HCT116 (cell line): ENCODE data around the gene PRIMPOL. TPM values are rescaled to one million over a fixed set of nuclear protein-coding genes. Genes with fewer than 3 reads are reported as not detected.

Experiments used
- ATAC-seq: fragments of 200-7000 bp; cut with Tn5 transposase; 2 replicates; pipeline ENCODE4 v1.9.1; 2020; ENCODE audit warnings: mild to moderate bottlenecking, moderate library complexity
- BruUV-seq: library from RNA; stranded (reverse); fragments of 400-500 nt; replicated peaks from 2 replicates; lab custom pipeline; 2021; lab: Mats Ljungman, UMichigan
- CTCF ChIA-PET: fragments of 300-600 bp; sonication (Branson Sonifier 250); formaldehyde crosslinking; loops from one replicate; lab custom pipeline; 2021; ENCODE audit warnings: antibody characterized with exemption; lab: Charles Lee
- POLR2A ChIA-PET: fragments of 300-600, 350-600 bp; sonication (Branson Sonifier 250); formaldehyde crosslinking; loops from one replicate; lab custom pipeline; 2021; ENCODE audit warnings: antibody characterized with exemption; lab: Charles Lee
- RAD21 ChIA-PET, 2 experiments: fragments of 300-600 bp; sonication (Branson Sonifier 250); formaldehyde crosslinking; loops; one replicate each; lab custom pipeline; 2023; ENCODE audit warnings: low total read pairs in 2 of 2; ENCODE audit not compliant: uncharacterized antibody in 2 of 2, unreplicated experiment in 2 of 2, low non-redundant PET in 1 of 2; lab: Charles Lee
- DNase-seq: peaks from one replicate; pipeline ENCODE4 v3.0.0-alpha.2; 2010; ENCODE audit warnings: low read depth, low spot score
- H2AFZ ChIP-seq: fragments of 200-600 bp; shearing (Covaris generic), sonication (generic); 2 replicates; pipeline ENCODE4 v1.6.1; 2017; ENCODE audit warnings: low read depth, mixed run types, mixed read lengths, antibody characterized with exemption, low read length; ENCODE audit not compliant: poor library complexity, severe bottlenecking
- H3K27ac ChIP-seq: 2 replicates; pipeline ENCODE4 v1.5.1; 2012; ENCODE audit warnings: low read depth, low read length
- H3K27me3 ChIP-seq: fragments of 200-600 bp; sonication (generic); 2 replicates; pipeline ENCODE4 v1.6.1; 2016; ENCODE audit warnings: mixed run types, low read length, mixed read lengths; ENCODE audit not compliant: insufficient read depth
- H3K36me3 ChIP-seq, 2 experiments: fragments of 200-500 bp in 1 of 2; fragments of 200-600 bp in 1 of 2; sonication (Bioruptor generic) in 1 of 2; sonication (generic) in 1 of 2; 2 replicates each; pipeline versions ENCODE4 v1.5.1 to v1.6.1; 2014 to 2016; ENCODE audit warnings: low read length in 2 of 2, inconsistent platforms in 1 of 2, mixed read lengths in 1 of 2, mixed run types in 1 of 2; ENCODE audit not compliant: insufficient read depth in 2 of 2, control insufficient read depth in 1 of 2
- H3K4me1 ChIP-seq, 2 experiments: fragments of 200-600 bp in 1 of 2; sonication (generic) in 1 of 2; 2 replicates each; pipeline versions ENCODE4 v1.5.1 to v1.6.1; 2012 to 2017; ENCODE audit warnings: low read length in 2 of 2, inconsistent platforms in 1 of 2, mild to moderate bottlenecking in 1 of 2, mixed read lengths in 1 of 2, mixed run types in 1 of 2, moderate library complexity in 1 of 2; ENCODE audit not compliant: insufficient read depth in 2 of 2, control insufficient read depth in 1 of 2
- H3K4me2 ChIP-seq: fragments of 200-600 bp; sonication (generic); 2 replicates; pipeline ENCODE4 v1.6.1; 2017; ENCODE audit warnings: mixed run types, low read length, mixed read lengths
- H3K4me3 ChIP-seq, 2 experiments: fragments of 200-600 bp in 1 of 2; sonication (generic) in 1 of 2; replicated peaks in 1 of 2; 2 replicates each; pipeline ENCODE4 v1.5.1; 2011 to 2016; ENCODE audit warnings: low read length in 2 of 2, control low read depth in 1 of 2, low read depth in 1 of 2, mild to moderate bottlenecking in 1 of 2, mixed read lengths in 1 of 2, mixed run types in 1 of 2
- H3K79me2 ChIP-seq: fragments of 200-600 bp; sonication (generic); 2 replicates; pipeline ENCODE4 v1.6.1; 2017; ENCODE audit warnings: mild to moderate bottlenecking, mixed run types, low read length, moderate library complexity, mixed read lengths; ENCODE audit not compliant: insufficient read depth
- H3K9ac ChIP-seq: fragments of 200-600 bp; sonication (generic); 2 replicates; pipeline ENCODE4 v1.6.1; 2016; ENCODE audit warnings: low read length, mixed read lengths
- H3K9me2 ChIP-seq: fragments of 200-600 bp; sonication (generic), shearing (Covaris generic); 2 replicates; pipeline ENCODE4 v1.6.1; 2017; ENCODE audit warnings: mixed run types, mild to moderate bottlenecking, moderate library complexity; ENCODE audit not compliant: insufficient read depth
- H3K9me3 ChIP-seq, 2 experiments: fragments of 200-500 bp in 1 of 2; fragments of 200-600 bp in 1 of 2; sonication (Bioruptor generic) in 1 of 2; sonication (generic) in 1 of 2; 2 replicates each; pipeline ENCODE4 v1.6.1; 2014 to 2017; ENCODE audit warnings: low read length in 2 of 2, mixed read lengths in 2 of 2, inconsistent platforms in 1 of 2, low read depth in 1 of 2, mild to moderate bottlenecking in 1 of 2, mixed run types in 1 of 2, moderate library complexity in 1 of 2; ENCODE audit not compliant: control insufficient read depth in 1 of 2, insufficient read depth in 1 of 2
- H4K20me1 ChIP-seq: fragments of 200-600 bp; sonication (generic), shearing (Covaris generic); 2 replicates; pipeline ENCODE4 v1.6.1; 2017; ENCODE audit warnings: mixed run types, mild to moderate bottlenecking, moderate library complexity; ENCODE audit not compliant: insufficient read depth
- CBX3 ChIP-seq: IDR thresholded peaks from 2 replicates; pipeline ENCODE4 v1.6.1; 2012; ENCODE audit warnings: low read depth
- EGR1 ChIP-seq: IDR thresholded peaks from 2 replicates; pipeline ENCODE4 v1.6.1; 2012; ENCODE audit warnings: low read depth
- EZH2 ChIP-seq: fragments of 200-600 bp; sonication (generic); IDR thresholded peaks from 2 replicates; pipeline ENCODE4 v1.6.1; 2017; ENCODE audit warnings: antibody characterized with exemption, mixed run types
- FOSL1 ChIP-seq: IDR thresholded peaks from 2 replicates; pipeline ENCODE4 v1.6.1; 2012; ENCODE audit warnings: low read depth
- MAX ChIP-seq: IDR thresholded peaks from 2 replicates; pipeline ENCODE4 v1.6.1; 2012
- POLR2AphosphoS5 ChIP-seq: IDR thresholded peaks from 2 replicates; pipeline ENCODE4 v1.6.1; 2011; ENCODE audit warnings: mild to moderate bottlenecking, low read depth, low read length, moderate library complexity
- RAD21 ChIP-seq: IDR thresholded peaks from 2 replicates; pipeline ENCODE4 v1.6.1; 2012; ENCODE audit warnings: low read depth, mild to moderate bottlenecking
- REST ChIP-seq: IDR thresholded peaks from 2 replicates; pipeline ENCODE4 v1.6.1; 2012; ENCODE audit warnings: low read depth
- SIN3A ChIP-seq: IDR thresholded peaks from 2 replicates; pipeline ENCODE4 v1.6.1; 2012; ENCODE audit warnings: low read depth
- SP1 ChIP-seq: IDR thresholded peaks from 2 replicates; pipeline ENCODE4 v1.6.1; 2012; ENCODE audit warnings: low read depth
- ZFX ChIP-seq: fragments of 450-650 bp; IDR thresholded peaks from 2 replicates; pipeline ENCODE4 v1.6.1; 2017
- ZNF274 ChIP-seq: fragments of 200-500 bp; sonication (Bioruptor generic); IDR thresholded peaks from 2 replicates; pipeline ENCODE4 v1.6.1; 2014; ENCODE audit warnings: mild to moderate bottlenecking, low read depth, low read length, inconsistent platforms
- intact Hi-C: fragments of 100-400 bp; cut with micrococcal nuclease; formaldehyde crosslinking; loops from 2 replicates; pipeline ENCODE4 v1.10.0; 2022
- total RNA-seq: library from RNA; stranded (reverse); gene quantifications from one replicate; pipeline ENCODE4 v1.2.1, GENCODE V29; 2021; ENCODE audit not compliant: unreplicated experiment
- TF ChIP-seq, protein P1 (sequence below): IDR thresholded peaks from 2 replicates; pipeline ENCODE4 v1.6.1; 2012

Gene PRIMPOL
- total RNA-seq, 1 experiment from 2014 or later = 11.3 TPM

- Histone ChIP-seq H2AFZ (no peak overlapping the region), H3K9me3 (no peaks in the 10 kb centered on the region), H4K20me1 (no peaks in the 10 kb centered on the region), H3K4me1 (no peaks in the 10 kb centered on the region), H3K4me2 (no peak overlapping the region), H3K27ac (no peak overlapping the region), H3K36me3 (no peaks in the 10 kb centered on the region), H3K4me3 (no peak overlapping the region), H3K79me2 (no peaks in the 10 kb centered on the region), H3K9ac (no peak overlapping the region), H3K9me2 (no peaks in the 10 kb centered on the region), H3K27me3 (no peaks in the 10 kb centered on the region)
- ChIA-PET POLR2A (no interaction called here), CTCF (no interaction called here), RAD21 (no interaction called here)
- DNase-seq (no peak), ATAC-seq (no peak)
- intact Hi-C loops = no loop called here
- no TSS peak for BruUV-seq
- TF ChIP-seq MAX = no peak
- no peak for TF ChIP-seq EZH2
- no peak for TF ChIP-seq FOSL1
- no peak for TF ChIP-seq ZFX
- no peak for TF ChIP-seq RAD21
- no peak for TF ChIP-seq CBX3
- no peak for TF ChIP-seq SIN3A
- no peak for TF ChIP-seq EGR1
- TF ChIP-seq POLR2AphosphoS5 = no peak
- no peak for TF ChIP-seq REST
- no peak for TF ChIP-seq ZNF274
- TF ChIP-seq, protein P1, sequence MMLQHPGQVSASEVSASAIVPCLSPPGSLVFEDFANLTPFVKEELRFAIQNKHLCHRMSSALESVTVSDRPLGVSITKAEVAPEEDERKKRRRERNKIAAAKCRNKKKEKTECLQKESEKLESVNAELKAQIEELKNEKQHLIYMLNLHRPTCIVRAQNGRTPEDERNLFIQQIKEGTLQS = no peak
- TF ChIP-seq SP1 = no peak
- TF ChIP-seq, all 23 proteins: peak for 0
Observed at GRCh38 chr4:184674011-184674410, 24.5 kb downstream of the PRIMPOL start.
